ENCODE results near the gene MYO7A.

DNA sequence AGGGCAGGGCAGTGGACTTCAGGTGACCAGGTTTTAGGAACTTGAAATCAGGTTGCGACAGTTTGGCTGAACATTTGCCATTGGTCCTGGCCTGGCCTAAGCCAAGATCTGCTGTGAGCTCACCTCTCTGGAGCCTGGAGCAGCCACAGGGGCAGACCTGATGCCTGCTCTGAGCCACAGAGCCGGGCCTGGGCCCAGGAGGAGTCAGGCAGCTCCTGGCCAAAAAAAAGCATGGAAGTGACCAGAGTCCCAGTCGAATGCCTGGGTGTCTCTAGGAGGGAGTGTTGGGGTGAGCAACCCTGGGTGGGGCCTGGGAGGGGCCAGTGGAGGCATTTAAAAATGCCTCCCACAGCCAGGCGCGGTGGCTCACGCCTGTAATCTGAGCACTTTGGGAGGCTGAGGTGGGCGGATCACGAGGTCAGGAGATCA lies 31.4 kb upstream of the MYO7A start:
- no peak for TF ChIP-seq CTCF (optimal IDR thresholded peaks at IDR 0.05 in 1 of 3, IDR thresholded peaks at IDR 0.05 in 1 of 3, conservative IDR thresholded peaks at IDR 0.05 in 1 of 3; ENCODE audit: extremely low read depth in 1 of 3, insufficient read depth in 2 of 3, low read length in 3 of 3)
- TF ChIP-seq EZH2 (IDR thresholded peaks at IDR 0.05; ENCODE audit: low read length), result no peak

Measured in keratinocyte (primary cell).